Neural crest cell (in vitro differentiated cells): ENCODE data around the gene SCRT2. TPM values are rescaled to one million over a fixed set of nuclear protein-coding genes. Genes with fewer than 3 reads are reported as not detected.

Experiments used
- DNase-seq: peaks from one replicate; pipeline ENCODE4 v3.0.0; 2021; ENCODE audit warnings: low read depth, mixed read lengths, low spot score
- H3K27ac Mint-ChIP-seq: one replicate; pipeline ENCODE4 v1.8.0; 2021; ENCODE audit warnings: mild to moderate bottlenecking, mixed read lengths; ENCODE audit not compliant: unreplicated experiment
- H3K27me3 Mint-ChIP-seq: 2 replicates; pipeline ENCODE4 v1.8.0; 2021; ENCODE audit warnings: low read depth, mild to moderate bottlenecking, mixed read lengths
- H3K36me3 Mint-ChIP-seq: 2 replicates; pipeline ENCODE4 v1.8.0; 2021; ENCODE audit warnings: low read depth, mild to moderate bottlenecking, mixed read lengths
- H3K4me1 Mint-ChIP-seq: 2 replicates; pipeline ENCODE4 v1.8.0; 2021; ENCODE audit warnings: mixed read lengths
- H3K4me3 Mint-ChIP-seq: one replicate; pipeline ENCODE4 v1.8.0; 2021; ENCODE audit warnings: mild to moderate bottlenecking, mixed read lengths
- H3K9me3 Mint-ChIP-seq: 2 replicates; pipeline ENCODE4 v1.8.0; 2021; ENCODE audit warnings: mixed read lengths
- CTCF ChIP-seq: fragments of 200-600 bp; sonication (generic); conservative IDR thresholded peaks from 2 replicates; pipeline ENCODE4 v1.5.0; 2021; ENCODE audit warnings: antibody characterized with exemption, mild to moderate bottlenecking
- total RNA-seq: library from RNA; stranded (reverse); gene quantifications from 2 replicates; pipeline ENCODE4 v1.2.1, GENCODE V29; 2021

The SCRT2 gene
- total RNA-seq, 1 donor from 2014 or later: 3.7 TPM

- no peaks in the 10 kb centered on the region for H3K36me3 Mint-ChIP-seq
- no peak overlapping the region for H3K27ac Mint-ChIP-seq
- peaks cover 43% of the 10 kb centered on the region for H3K27me3 Mint-ChIP-seq
- no peak for TF ChIP-seq CTCF
- no peak overlapping the region for H3K4me3 Mint-ChIP-seq
- DNase-seq: no peak
- no peaks in the 10 kb centered on the region for H3K9me3 Mint-ChIP-seq
- H3K4me1 Mint-ChIP-seq: peaks cover 4% of the 10 kb centered on the region
Observed at GRCh38 chr20:666877-667276, 8.7 kb downstream of the SCRT2 start.

- Mint-ChIP-seq H3K4me3 (no peak overlapping the region), H3K36me3 (no peaks in the 10 kb centered on the region), H3K27me3 (peaks cover 44% of the 10 kb centered on the region), H3K9me3 (no peaks in the 10 kb centered on the region), H3K27ac (no peak overlapping the region), H3K4me1 (peaks cover 4% of the 10 kb centered on the region)
- no peak for TF ChIP-seq CTCF
- DNase-seq: no peak
Observed at GRCh38 chr20:665276-665675, 10.3 kb downstream of the SCRT2 start.

- TF ChIP-seq CTCF: no peak
- Mint-ChIP-seq H3K4me3 (no peak overlapping the region), H3K36me3 (no peaks in the 10 kb centered on the region), H3K9me3 (no peaks in the 10 kb centered on the region), H3K27ac (no peak overlapping the region), H3K27me3 (peaks cover 48% of the 10 kb centered on the region), H3K4me1 (peaks cover 4% of the 10 kb centered on the region)
- no peak for DNase-seq
Observed at GRCh38 chr20:664576-664975, 11.0 kb downstream of the SCRT2 start.

- H3K27ac Mint-ChIP-seq: no peak overlapping the region
- peaks cover 52% of the 10 kb centered on the region for H3K27me3 Mint-ChIP-seq
- no peaks in the 10 kb centered on the region for H3K9me3 Mint-ChIP-seq
- DNase-seq: no peak
- H3K36me3 Mint-ChIP-seq: no peaks in the 10 kb centered on the region
- TF ChIP-seq CTCF: no peak
- peaks cover 4% of the 10 kb centered on the region for H3K4me1 Mint-ChIP-seq
- no peak overlapping the region for H3K4me3 Mint-ChIP-seq
Observed at GRCh38 chr20:664151-664550, 11.5 kb downstream of the SCRT2 start.

GRCh38 chr20:663315-664090 lies 12.1 kb downstream of the SCRT2 start:
- Mint-ChIP-seq H3K9me3 (no peaks in the 10 kb centered on the region), H3K36me3 (no peaks in the 10 kb centered on the region), H3K27me3 (peaks cover 59% of the 10 kb centered on the region), H3K27ac (no peak overlapping the region), H3K4me1 (peaks cover 4% of the 10 kb centered on the region), H3K4me3 (no peak overlapping the region)
- TF ChIP-seq CTCF: no peak
- no peak for DNase-seq
